Ecto neural progenitor cell (in vitro differentiated cells): Measurements from ENCODE around the gene STRADA.

ENCODE experiments used
- DNase-seq: peaks from one replicate; pipeline ENCODE4 v3.0.0-alpha.2; 2018; ENCODE audit warnings: low spot score

Gene STRADA

DNA sequence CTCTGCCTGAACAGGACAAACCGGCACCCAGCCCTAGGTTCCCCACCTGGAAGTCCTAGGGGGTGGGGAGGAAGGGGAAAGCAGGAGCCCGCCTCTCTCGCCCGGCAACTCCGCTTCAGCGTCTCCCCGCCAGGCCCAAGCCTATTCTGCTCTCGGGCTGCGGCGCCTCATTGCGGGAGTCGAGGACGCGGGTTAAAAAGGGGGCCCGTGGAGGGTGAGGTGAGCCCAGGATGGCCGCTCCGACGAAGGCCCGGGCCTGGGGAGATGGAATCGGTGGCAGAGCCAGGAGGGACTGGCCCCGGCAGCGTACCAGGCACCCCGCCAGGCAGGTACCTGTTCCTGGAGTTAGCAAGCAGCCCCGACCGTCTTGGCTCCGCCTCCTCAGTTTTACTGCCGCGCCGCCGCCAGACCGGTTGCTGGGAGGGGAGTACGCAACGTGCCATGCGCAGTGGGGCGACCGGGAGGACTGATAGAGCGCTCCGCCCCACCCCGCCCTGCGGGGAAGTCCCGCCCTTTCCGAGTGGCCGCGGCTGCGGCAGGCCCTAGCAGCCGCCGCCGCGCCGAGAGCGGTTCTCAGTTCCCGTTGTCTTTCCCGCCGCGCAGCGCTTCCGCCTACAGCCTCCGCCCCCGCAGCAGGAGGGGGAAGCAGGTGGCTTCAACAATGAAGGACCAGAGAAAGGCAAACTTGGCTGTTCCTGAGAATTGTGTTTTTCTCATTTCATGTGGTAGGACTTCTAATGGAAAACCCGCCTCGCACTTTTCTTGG, at the start of gene STRADA:
STRADA (minus strand) TSS at position 392 of the 766 bp plus-strand sequence. CDS start 13,430 bp downstream, outside the sequence.
- peak; percentile 100 for DNase-seq

- no peak for DNase-seq
Measured at GRCh38 chr17:63790057-63790456, 48.5 kb upstream of the STRADA start.

- DNase-seq, result no peak
Measured at GRCh38 chr17:63786971-63787711, 45.5 kb upstream of the STRADA start.

GRCh38 chr17:63786117-63786516, 44.5 kb upstream of the STRADA start:
- no peak for DNase-seq

- DNase-seq, result no peak
Measured at GRCh38 chr17:63785556-63785955, 44.0 kb upstream of the STRADA start.

- no peak for DNase-seq
Measured at GRCh38 chr17:63783522-63783921, 41.9 kb upstream of the STRADA start.

DNA sequence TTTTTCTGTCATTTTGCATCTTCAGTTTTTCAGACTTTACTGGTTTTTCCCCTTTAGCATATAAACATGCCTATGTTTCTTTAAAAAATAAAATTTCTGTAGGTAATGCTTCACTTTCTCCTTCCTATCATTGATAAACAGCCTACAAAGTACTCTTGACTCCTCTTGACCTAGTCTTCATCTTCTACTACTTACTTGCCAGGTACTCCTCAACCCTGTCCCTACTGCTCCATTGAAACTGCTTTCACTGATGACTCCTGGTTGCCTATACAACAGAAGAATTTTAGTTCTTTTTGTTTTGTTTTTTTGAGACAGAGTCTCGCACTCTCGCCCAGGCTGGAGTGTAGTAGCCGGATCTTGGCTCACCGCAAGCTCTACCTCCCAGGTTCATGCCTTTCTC, 39.3 kb upstream of the STRADA start:
- DNase-seq, result no peak

DNA sequence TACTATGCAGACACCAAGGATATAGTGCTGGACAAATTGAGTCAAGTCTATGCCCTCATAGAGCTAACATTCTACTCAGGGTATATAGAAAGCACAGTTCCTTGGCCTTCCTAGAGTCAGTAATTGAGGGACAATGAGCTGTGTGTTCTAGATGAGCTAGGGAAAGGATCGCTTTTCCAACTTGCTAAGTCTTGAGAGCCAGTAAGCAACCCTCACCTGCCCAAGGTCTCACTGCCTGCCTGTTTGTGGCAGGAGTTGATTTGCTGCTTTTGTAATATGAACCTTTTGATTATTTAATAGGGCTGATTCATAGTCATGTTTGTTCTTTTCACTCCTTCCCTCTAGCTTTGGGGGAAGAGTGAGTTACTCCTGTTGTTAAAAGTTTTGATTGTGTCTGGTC, 38.9 kb upstream of the STRADA start:
- DNase-seq, result no peak

DNA sequence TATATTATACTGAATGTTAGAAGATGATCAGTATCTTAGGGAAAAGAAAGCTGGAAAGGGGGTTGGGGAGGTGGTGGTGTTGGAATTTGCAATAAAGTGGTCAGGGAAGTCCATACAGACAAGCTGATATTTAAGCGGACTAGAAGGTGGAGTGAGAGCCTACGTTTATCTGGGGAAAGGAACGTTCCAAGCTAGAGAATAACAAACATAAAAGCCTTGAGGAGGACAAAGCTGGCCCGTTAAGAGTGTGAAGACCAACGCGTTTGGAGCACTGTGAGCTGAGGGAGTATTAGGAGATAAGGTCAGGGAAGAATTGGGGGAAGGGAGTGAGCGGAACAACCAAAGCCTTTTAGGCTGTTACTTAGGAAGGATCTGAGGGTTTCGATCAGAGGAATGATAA, 33.8 kb upstream of the STRADA start:
- no peak for DNase-seq

DNA sequence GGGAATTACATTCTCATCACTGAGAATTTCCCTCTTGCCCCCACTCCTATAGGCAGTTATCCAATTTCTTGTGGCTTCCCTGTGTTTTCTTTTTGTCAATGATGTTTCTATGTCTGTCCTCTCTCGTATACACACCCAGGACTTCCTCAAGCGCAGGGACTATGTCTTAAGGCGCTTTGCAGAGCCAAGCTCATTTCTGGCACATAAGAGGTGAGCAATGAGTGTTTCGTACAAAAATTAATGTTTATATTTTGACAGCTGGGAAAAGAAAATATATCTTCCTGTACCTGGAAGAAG, 33.3 kb upstream of the STRADA start:
- no peak for DNase-seq

DNA sequence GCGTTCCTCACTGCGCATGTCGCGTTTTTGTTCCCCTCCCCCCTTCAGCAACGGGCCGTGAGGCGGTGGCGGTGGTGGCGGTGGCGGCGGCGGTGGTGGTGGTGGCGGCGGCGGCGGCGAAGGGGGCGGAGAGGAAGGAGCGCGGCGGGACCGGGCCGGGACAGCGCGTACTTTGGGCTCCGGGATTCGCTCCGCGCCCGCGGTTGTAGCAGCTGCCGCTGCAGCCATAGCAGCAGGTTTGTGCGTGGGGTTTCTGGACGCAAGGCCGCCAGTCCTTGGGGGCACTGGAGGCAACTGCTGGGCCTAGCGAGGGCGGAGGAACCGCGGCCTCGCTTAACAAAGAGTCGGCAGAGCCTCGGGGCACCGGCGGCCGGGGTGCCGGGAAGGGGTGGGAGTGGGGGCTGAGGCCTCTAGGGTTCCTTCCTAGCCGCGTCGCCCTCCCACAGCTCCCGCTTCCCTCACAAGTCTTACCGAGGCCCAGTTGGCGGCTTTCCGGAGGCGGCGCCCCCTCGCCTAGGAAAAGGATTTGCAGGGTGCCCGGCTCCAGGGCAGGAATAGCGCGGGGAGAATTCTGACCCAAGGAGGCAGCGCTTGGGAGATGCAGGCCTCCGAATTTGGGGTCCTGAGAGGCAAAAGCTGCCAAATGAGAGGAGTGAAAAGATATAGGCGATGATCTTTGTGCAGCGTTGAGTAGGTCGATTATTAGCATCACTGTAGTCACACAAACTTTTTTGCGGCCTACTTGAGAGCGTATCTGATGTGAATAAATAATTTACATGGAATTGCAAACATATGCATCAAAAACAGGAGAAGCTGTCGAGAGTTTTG, 32.8 kb upstream of the STRADA start, which contains the start of gene DDX42:
DDX42 (plus strand) TSS at position 30 of the 828 bp plus-strand sequence. CDS start 12,880 bp downstream, outside the sequence.
- DNase-seq, result peak; percentile 98

- DNase-seq, result peak; percentile 100
Measured at GRCh38 chr17:63773272-63774140, 31.9 kb upstream of the STRADA start, which contains the start of gene CCDC47. Gene CCDC47 (minus strand): TSS chr17:63773597. CDS start chr17:63766175, 7,422 bp downstream.

DNA sequence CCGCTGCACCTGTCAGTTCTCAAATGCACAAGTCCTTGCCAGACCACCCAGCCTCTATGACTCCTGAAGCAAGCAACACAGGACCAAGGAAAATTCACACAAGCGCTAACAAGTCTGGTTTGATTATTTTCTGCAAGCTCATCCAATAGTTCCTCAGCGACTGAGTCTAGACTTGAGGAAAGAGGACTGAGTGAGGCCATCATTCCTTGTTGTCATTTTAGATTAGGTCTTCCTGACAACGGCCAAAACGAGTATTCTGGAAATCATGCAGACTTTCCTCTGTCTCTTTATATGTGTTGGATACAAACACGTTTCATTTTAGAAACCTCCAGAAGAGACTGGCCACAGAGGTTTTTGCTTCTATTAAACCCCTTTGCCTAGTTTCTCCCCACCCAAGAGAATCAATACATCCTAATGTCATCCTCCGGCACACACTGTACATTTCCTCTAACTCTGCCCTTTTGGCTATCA, 31.2 kb upstream of the STRADA start:
- no peak for DNase-seq

DNA sequence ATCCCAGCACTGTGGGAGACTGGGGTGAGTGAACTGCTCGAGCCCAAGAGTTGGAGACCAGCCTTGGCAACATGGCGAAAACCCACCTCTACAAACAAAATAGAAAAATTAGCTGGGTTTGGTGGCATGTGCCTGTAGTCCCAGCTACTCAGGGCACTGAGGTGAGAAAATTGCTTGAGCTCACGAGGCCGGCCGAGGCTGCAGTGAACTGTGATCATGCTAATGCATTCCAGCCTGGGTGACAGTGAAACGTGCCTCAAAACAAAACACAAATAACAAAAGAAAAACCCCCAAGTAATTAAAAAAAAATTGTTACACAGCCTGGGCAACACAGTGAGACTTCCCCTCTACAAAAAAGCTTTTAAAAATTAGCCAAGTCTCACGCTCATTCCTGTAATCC, 26.8 kb upstream of the STRADA start:
- DNase-seq, result no peak

DNA sequence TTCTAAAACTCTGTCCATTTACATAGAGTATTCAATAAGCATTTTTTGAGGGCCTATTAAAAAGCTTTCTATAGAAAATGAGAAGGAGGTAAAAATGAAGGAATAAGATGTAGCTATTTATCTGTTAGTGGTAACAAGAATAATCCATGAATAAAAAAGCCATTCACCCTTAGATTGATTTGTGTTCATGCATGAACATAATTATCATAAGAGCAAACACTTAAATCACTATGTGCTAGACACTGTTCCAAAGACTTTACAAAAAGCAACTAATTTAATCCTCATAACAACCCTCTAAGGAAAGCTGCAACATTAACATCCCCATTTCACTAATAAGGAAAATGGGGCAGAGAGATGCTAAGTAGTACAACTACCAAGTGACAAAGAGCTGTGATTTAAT, 25.2 kb upstream of the STRADA start:
- DNase-seq, result no peak

DNA sequence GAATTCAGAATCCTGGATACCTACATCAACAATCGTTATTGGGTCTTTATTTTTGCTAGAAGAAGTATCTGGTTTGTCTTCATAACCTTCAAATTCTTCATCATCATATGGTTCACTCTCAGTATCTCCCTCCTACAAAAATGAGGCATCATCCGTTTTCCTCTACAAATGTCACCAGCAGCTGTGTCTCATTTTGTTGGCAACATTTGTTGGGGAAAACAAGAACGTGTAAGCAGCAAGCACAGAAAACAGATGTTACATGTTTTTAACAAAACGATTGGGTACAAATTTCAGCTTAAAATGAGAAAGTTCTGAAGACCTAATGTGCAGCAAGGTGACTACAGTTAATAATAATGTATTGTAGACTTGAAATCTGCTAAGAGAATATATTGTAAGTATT, 23.1 kb upstream of the STRADA start:
- DNase-seq, result no peak

DNA sequence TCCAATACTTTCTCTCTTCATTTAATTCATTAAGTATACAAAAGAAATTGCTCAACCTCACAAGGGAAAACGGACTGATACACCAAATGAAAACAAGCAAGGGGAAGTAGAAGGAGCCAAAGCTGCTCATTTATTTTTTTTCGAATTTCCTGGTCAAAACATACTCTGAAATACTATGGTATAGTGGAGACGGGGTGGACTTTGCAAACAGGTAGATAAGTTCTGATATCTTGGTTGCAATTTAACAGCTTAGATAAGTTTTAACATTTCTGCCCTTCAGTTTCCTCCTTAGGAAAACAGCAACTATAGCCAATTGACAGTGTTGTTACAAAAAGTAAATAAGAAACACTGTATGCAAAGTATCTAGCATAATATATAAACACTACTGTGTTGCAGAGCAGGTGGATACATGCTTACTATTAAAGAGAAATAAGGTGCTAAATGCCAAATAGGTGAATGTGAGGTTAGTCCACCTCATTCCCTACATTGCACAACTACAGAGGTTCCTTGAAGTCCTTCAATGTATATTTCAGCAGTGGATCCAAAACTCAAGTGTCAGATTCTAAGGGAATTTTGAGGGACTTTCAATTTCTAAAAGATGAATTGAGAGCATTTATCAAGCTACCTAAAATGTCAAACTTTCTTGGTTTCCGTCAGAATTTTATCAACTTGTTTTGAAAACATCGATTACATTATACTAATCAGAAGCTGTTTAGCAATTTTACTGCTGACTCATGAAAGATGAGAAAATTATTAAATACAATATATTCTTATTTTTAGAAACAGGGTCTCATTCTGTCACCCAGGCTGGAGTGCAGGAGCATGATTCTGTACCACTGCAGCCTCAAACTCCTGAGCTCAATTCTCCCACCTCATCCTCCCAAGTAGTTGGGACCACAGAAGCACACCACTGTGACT, 20.8 kb upstream of the STRADA start:
- no peak for DNase-seq

DNA sequence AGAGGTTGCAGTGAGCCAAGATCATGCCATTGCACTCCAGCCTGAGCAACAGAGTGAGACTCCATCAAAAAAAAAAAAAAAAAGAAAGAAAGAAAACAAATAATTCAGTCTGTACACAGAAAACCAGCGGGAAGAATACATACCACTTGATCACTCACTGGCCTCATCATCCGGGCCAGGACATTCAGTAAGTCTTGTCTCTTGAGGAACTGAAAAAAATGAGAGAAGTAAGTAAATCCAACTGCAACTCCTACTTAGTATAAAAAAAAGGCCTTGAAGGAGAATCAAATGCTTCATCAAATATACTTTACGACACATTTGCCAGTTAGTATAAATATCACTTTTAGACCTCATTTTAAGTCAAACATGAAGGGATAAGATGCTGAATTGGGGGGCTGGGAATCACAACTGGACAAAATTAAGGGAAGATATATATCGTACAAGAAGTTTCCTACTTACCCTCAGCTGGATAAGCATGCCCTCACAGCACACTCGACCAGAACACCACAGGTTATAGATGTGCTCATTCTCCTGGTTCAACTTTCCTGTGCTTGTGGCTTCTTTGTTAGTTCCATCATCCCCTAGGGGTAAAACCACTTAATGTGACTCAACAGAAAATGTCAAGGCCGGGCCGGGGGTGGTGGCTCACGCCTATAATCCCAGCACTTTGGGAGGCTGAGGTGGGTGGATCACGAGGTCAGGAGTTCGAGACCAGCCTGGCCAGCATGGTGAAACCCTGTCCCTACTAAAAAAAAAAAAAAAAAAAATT, 19.4 kb upstream of the STRADA start:
- DNase-seq, result no peak

DNA sequence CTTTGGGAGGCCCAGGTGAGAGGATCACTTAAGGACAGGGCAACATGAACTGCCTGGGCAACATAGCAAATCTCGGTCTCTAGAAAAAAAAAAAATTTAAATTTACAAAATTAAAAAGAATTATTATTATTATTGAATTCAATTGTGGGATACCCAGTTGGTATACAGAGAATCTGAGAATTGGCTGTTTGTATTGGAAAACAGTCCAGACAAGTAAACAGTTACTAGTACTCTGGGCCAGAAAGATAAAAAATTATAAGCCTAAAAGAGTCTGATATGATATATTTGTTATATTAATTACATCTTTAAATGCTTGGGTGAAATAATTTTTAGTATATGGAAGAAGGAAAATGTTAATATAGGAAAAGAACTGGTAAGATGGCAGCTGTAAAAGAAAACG, 16.8 kb upstream of the STRADA start:
- no peak for DNase-seq

GRCh38 chr17:63754046-63754445, 12.4 kb upstream of the STRADA start:
- DNase-seq, result no peak
